Heart right ventricle (tissue), 16 donors: ENCODE results near the gene ABHD1. TPM values are rescaled to one million over a fixed set of nuclear protein-coding genes. Genes with fewer than 3 reads are reported as not detected.

ENCODE experiments used
- ATAC-seq, 8 donors: fragments of 200-7000 bp; cut with Tn5 transposase; one replicate each; pipeline ENCODE4 v1.9.1; 2020; ENCODE audit warnings: mild to moderate bottlenecking in 8 of 8, moderate library complexity in 8 of 8, moderate number of reproducible peaks in 1 of 8
- DNase-seq, 2 donors: peaks; one replicate each; pipeline ENCODE4 v3.0.0-alpha.2; 2020
- H3K27ac ChIP-seq, 10 donors: fragments of 200-600 bp; sonication (generic) in 2 of 10; one replicate each; pipeline versions ENCODE4 v1.5.0 to v1.8.0; 2020 to 2022; ENCODE audit warnings: mild to moderate bottlenecking in 3 of 10
- H3K27me3 ChIP-seq, 7 donors: fragments of 200-600 bp; one replicate each; pipeline ENCODE4 v1.8.0; 2021 to 2022; ENCODE audit warnings: mild to moderate bottlenecking in 2 of 7
- H3K36me3 ChIP-seq, 9 donors: fragments of 200-600 bp; sonication (generic) in 1 of 9; one replicate each; pipeline versions ENCODE4 v1.5.0 to v1.8.0; 2020 to 2022; ENCODE audit warnings: mild to moderate bottlenecking in 2 of 9
- H3K4me1 ChIP-seq, 9 donors: fragments of 200-600 bp; sonication (generic) in 1 of 9; one replicate each; pipeline versions ENCODE4 v1.5.0 to v1.8.0; 2020 to 2022; ENCODE audit warnings: mild to moderate bottlenecking in 4 of 9
- H3K4me3 ChIP-seq, 10 donors: fragments of 200-600 bp; sonication (generic) in 2 of 10; one replicate each; pipeline versions ENCODE4 v1.5.0 to v1.8.0; 2020 to 2022; ENCODE audit warnings: mild to moderate bottlenecking in 7 of 10, moderate library complexity in 2 of 10
- H3K9me3 ChIP-seq, 11 donors: fragments of 200-600 bp in 10 of 11; sonication (generic) in 2 of 11; one replicate each; pipeline versions ENCODE4 v1.5.0 to v1.8.0; 2013 to 2022; ENCODE audit warnings: mild to moderate bottlenecking in 2 of 11, control low read depth in 1 of 11, moderate library complexity in 1 of 11
- WGBS, 2 donors: extraction: QIAGEN DNeasy Blood & Tissue Kit; methylation state at CpG; one replicate each; pipeline ENCODE4 v1.1.7; 2013; ENCODE audit warnings: inconsistent platforms in 1 of 2; 5-methylcytosine and 5-hydroxymethylcytosine counted together
- intact Hi-C, 10 donors: fragments of 100-400 bp; cut with DNase I; formaldehyde crosslinking; loops; one replicate each; pipeline versions ENCODE4 v1.11.1 to v1.14.2; 2022
- polyA plus RNA-seq, 2 donors: library from polyadenylated mRNA; stranded (reverse); fragments of 200-250 nt; gene quantifications; one replicate each; pipeline ENCODE4 v1.2.3, GENCODE V29; 2013
- total RNA-seq, 10 donors: library from RNA; stranded (reverse); fragmentation: NEBNext Ultra II Directional in 3 of 10; extraction: Animal tissue kit (Norgen Biotek cat#: 25700) in 3 of 10; gene quantifications; one replicate each; pipeline versions ENCODE4 v1.2.1 to v1.2.4, GENCODE V29; 2021 to 2023
- TF ChIP-seq, protein P1 (sequence below), 9 donors: fragments of 200-600 bp; sonication (generic) in 2 of 9; IDR thresholded peaks; one replicate each; pipeline versions ENCODE4 v1.5.0 to v1.8.0; 2021 to 2022; ENCODE audit warnings: antibody characterized with exemption in 9 of 9, mild to moderate bottlenecking in 5 of 9, moderate library complexity in 1 of 9
- donor health status: Arrhythmogenic right ventricular cardiomyopathy.
- donor health status: ischemic (EF 13 %, LVEDD 7.1; RV severe dilation, severe dysfunction).
- donor health status: healthy with polysubstance abuse.
- donor health status: DM: no; HTN: yes; CAD: no.
- donor health status: DM: no; HTN: no; CAD: no.
- donor health status: ischemic (EF 25% LVEDD 6.9; RV normal size, moderate dysfunction).
- donor health status: ischemic (EF 25% LVEDD 5.7; RV mildly dilated, moderate dysfunction).
- donor health status: healthy.
- donor health status: DM: yes; HTN: yes; CAD: no.
- donor health status: Ischemic cardiomyopathy.
- donor health status: ischemic (EF 35%, LVEDD 5.7; RV mildly dilated, moderate dysfunction).
- donor health status: nonischemic (EF 11% LVEDD 7.7; RV severe dilation, severe dysfunction).
- donor health status: DM: yes; HTN: yes; CAD: no.
- donor health status: PGD.
- donor health status: ischemic (EF 29% LVEDD 5.4; RV normal size, mild dysfunction).
- donor health status: nonischemic (EF 23%, LVEDD 6.1; RV moderate dilation, normal function).

The ABHD1 gene
- total and polyA plus RNA-seq, 12 donors: 0.29 to 12.1 (median 2.5) TPM

GRCh38 chr2:27085673-27086089 is 37.9 kb upstream of the ABHD1 start:
- intact Hi-C loops: loop anchor here in 9 of 10 donors (1.0 to 10.0 kb wide), 10 partner anchors 33 to 123 kb away; partner anchors contain the start of genes TMEM214 (in 5 of the 9), AGBL5 (in 4 of the 9) and PREB (in 1 of the 9)
- TF ChIP-seq, protein P1, sequence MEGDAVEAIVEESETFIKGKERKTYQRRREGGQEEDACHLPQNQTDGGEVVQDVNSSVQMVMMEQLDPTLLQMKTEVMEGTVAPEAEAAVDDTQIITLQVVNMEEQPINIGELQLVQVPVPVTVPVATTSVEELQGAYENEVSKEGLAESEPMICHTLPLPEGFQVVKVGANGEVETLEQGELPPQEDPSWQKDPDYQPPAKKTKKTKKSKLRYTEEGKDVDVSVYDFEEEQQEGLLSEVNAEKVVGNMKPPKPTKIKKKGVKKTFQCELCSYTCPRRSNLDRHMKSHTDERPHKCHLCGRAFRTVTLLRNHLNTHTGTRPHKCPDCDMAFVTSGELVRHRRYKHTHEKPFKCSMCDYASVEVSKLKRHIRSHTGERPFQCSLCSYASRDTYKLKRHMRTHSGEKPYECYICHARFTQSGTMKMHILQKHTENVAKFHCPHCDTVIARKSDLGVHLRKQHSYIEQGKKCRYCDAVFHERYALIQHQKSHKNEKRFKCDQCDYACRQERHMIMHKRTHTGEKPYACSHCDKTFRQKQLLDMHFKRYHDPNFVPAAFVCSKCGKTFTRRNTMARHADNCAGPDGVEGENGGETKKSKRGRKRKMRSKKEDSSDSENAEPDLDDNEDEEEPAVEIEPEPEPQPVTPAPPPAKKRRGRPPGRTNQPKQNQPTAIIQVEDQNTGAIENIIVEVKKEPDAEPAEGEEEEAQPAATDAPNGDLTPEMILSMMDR (IDR thresholded peaks at IDR 0.05): peak in 7 of 9 donors; percentile 28 to 77 (median 57)
- peak overlapping the region; percentile 83 to 98 (median 93) for H3K27ac ChIP-seq
- peak overlapping the region; percentile 56 to 80 (median 74) for H3K4me3 ChIP-seq
- WGBS, 2 donors: 1 to 2% methylated on average over 38 of the region's 38 CpGs
- peak; percentile 77 to 83 for DNase-seq
- H3K4me1 ChIP-seq: peaks cover 7 to 56% (median 38%) of the 10 kb centered on the region in 9 donors
- no peaks in the 10 kb centered on the region for H3K9me3 ChIP-seq
- ATAC-seq: peak; percentile 54 to 73 (median 62)
- H3K27me3 ChIP-seq: no peaks in the 10 kb centered on the region
- H3K36me3 ChIP-seq: peaks cover 0 to 13% (median 0%) of the 10 kb centered on the region in 9 donors

DNA sequence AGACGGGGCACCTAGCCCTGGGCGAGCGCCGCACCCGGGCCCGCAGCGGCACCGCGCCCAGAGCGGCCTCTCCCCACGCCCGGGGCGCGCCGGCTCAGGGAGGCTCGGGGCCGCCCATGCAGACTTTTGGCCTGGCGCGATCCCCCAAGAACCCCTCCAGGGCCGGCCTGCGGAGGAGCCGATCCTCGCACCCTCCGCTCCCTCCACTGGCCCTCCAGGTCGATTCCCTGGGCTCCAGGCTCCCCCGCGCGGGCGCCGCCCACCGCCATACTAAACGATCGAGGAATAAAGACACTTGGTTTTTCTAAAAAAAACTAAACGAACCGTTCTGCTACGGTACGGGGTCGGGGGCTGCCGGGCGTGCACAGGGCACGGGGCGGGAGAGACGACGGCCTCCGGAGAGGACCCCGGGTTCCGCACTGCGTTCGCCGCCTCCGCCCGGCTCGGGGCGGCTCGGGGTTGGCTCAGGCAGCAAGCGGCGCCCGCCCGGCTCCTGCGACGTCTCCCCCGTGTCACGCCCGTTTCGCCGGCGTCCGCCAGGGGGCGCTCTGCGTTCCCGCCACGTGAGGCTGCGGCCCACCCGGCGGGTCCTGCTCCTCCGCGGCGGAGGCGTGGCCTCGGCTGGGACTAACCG is 37.4 kb upstream of the ABHD1 start:
- ATAC-seq: peak; percentile 86 to 95 (median 92)
- Histone ChIP-seq H3K4me3 (peak overlapping the region; percentile 56 to 80 (median 74)), H3K27me3 (no peaks in the 10 kb centered on the region), H3K27ac (peak overlapping the region; percentile 83 to 98 (median 93)), H3K36me3 (peaks cover 0 to 13% (median 0%) of the 10 kb centered on the region in 9 donors), H3K9me3 (no peaks in the 10 kb centered on the region), H3K4me1 (peaks cover 5 to 54% (median 35%) of the 10 kb centered on the region in 9 donors)
- WGBS, 2 donors: 0% methylated on average over 68 to 81 of the region's 81 CpGs
- peak; percentile 96 to 97 for DNase-seq
- TF ChIP-seq, protein P1 (IDR thresholded peaks at IDR 0.05): peak; percentile 78 to 97 (median 89)
- intact Hi-C loops: loop anchor here in 9 of 10 donors (1.0 to 10.0 kb wide), 10 partner anchors 34 to 124 kb away; partner anchors contain the start of genes TMEM214 (in 5 of the 9), AGBL5 (in 4 of the 9) and PREB (in 1 of the 9)

DNA sequence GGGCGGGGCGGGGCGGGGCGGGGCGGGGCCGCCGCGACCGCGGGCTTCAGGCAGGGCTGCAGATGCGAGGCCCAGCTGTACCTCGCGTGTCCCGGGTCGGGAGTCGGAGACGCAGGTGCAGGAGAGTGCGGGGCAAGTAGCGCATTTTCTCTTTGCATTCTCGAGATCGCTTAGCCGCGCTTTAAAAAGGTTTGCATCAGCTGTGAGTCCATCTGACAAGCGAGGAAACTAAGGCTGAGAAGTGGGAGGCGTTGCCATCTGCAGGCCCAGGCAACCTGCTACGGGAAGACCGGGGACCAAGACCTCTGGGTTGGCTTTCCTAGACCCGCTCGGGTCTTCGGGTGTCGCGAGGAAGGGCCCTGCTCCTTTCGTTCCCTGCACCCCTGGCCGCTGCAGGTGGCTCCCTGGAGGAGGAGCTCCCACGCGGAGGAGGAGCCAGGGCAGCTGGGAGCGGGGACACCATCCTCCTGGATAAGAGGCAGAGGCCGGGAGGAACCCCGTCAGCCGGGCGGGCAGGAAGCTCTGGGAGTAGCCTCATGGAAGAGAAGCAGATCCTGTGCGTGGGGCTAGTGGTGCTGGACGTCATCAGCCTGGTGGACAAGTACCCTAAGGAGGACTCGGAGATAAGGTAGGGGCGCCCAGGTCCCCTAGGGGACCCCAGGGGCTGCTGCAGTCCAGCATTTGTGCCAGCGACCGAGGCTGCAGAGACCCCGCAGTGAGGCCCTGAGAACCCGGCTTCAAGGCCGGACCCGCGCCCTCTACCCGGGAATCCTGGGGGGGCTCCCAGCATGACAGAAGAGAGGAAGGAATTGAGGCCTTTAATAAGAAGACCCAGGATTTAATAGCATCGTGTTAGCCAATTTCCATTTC is 36.7 kb upstream of the ABHD1 start, which contains the start of gene KHK:
Gene KHK (plus strand): TSS at position 49 of the 870 bp plus-strand sequence. CDS start 488 bp downstream, at position 537.
- Histone ChIP-seq H3K4me3 (peak within 1 kb of the TSS; percentile 56 to 80 (median 74)), H3K27ac (peak within 1 kb of the TSS; percentile 83 to 98 (median 93)), H3K27me3 (no peaks in the 10 kb centered on the region), H3K9me3 (no peaks in the 10 kb centered on the region), H3K4me1 (peaks cover 5 to 46% (median 27%) of the 10 kb centered on the region in 9 donors), H3K36me3 (peaks cover 0 to 12% (median 0%) of the 10 kb centered on the region in 9 donors)
- 11 to 15% methylated on average over 45 to 54 of the region's 54 CpGs for WGBS, 2 donors
- DNase-seq (peak; percentile 52 to 65), ATAC-seq (peak; percentile 3 to 46 (median 12))
- intact Hi-C loops: loop anchor here in 9 of 10 donors (1.0 to 10.0 kb wide), 10 partner anchors 35 to 125 kb away; partner anchors contain the start of genes TMEM214 (in 5 of the 9), AGBL5 (in 4 of the 9) and PREB (in 1 of the 9)
- TF ChIP-seq, protein P1 (IDR thresholded peaks at IDR 0.05): peak in 2 of 9 donors; percentile 31 to 32
